Activated CD8-positive, alpha-beta memory T cell treated with anti-CD3 and anti-CD28 coated beads for 36 hours (primary cell): Measurements from ENCODE around the gene MPST. TPM values are rescaled to one million over a fixed set of nuclear protein-coding genes. Genes with fewer than 3 reads are reported as not detected.
"Not testable (repeated sequence)": the region's sequence is repeated elsewhere in the genome, so short reads cannot be mapped to it uniquely, and the experiment has no call there.

ENCODE experiments used
- CTCF ChIA-PET: fragments of 350-600 bp; sonication (Branson Sonifier 250); formaldehyde crosslinking; loops from one replicate; lab custom pipeline; 2021; ENCODE audit warnings: antibody characterized with exemption; lab: Charles Lee
- POLR2A ChIA-PET: fragments of 350-600 bp; sonication (Branson Sonifier 250); formaldehyde crosslinking; loops from one replicate; lab custom pipeline; 2021; ENCODE audit warnings: antibody characterized with exemption; lab: Charles Lee
- total RNA-seq, 2 experiments: library from RNA; stranded (reverse); gene quantifications; one replicate each; pipeline ENCODE4 v1.2.3, GENCODE V29; 2021

The MPST gene
- 10 to 100 TPM; 20.6 to 20.9 TPM for total RNA-seq

DNA sequence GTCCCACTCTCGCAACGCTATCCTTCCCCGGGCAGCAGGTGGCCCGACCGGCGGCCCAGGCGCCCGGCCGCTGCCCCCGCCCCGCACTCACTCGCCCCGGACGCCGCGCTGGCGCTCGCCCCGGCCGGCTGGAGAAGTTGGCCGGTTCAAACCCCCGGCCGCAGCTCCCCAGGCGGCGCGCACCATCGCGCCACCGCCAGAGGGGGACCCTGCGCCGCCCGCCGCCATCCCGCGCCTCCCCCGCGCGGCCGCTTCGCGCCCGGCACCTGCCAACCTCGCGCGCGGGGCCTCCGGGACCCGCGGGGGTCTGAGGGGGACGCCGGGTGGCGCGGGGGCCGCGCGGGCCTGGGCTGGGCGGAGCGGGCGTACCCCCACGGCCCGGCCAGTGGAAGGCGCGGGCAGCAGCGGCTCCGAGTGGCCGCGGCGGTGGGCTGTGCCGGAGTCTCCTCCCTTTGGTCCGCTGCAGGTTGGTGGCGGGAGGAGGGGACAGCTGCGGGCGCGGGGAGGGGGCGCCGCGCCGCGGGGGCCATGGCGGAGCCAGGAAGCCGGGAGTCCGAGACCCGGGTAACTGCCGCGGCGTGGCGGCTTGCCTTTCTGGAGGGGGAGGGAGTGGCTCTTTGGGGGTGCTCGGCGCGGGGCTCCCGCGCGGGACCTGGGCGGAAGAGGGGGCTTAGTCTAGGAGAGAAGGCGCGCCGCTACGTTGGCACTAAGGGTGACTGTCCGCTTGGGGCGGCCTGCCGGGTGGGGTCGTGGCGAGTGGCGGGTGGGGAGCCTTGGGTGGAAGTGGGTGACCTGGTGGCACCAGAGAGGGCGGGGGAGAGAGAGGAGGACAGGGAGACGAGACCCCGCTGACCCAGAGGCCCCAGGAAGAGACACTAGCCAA lies at the start of gene MPST, which contains the start of gene TST:
Gene MPST, plus strand, starts transcription at position 434 of the 883 bp plus-strand sequence. Its CDS starts 95 bp downstream, at position 529.
Gene TST, minus strand, starts transcription at position 139 of the 883 bp plus-strand sequence. CDS start 715 bp downstream, outside the sequence.
- ChIA-PET POLR2A (interaction anchor here (0.7 to 1.0 kb wide), 2 partner anchors 42 to 466 kb away, joined by 3 read pairs; no protein-coding TSS in a partner anchor), CTCF (interaction anchor here (0.7 to 4.2 kb wide), 8 partner anchors 20 to 180 kb away, joined by 3 to 16 read pairs (median 4); no protein-coding TSS in a partner anchor)

DNA sequence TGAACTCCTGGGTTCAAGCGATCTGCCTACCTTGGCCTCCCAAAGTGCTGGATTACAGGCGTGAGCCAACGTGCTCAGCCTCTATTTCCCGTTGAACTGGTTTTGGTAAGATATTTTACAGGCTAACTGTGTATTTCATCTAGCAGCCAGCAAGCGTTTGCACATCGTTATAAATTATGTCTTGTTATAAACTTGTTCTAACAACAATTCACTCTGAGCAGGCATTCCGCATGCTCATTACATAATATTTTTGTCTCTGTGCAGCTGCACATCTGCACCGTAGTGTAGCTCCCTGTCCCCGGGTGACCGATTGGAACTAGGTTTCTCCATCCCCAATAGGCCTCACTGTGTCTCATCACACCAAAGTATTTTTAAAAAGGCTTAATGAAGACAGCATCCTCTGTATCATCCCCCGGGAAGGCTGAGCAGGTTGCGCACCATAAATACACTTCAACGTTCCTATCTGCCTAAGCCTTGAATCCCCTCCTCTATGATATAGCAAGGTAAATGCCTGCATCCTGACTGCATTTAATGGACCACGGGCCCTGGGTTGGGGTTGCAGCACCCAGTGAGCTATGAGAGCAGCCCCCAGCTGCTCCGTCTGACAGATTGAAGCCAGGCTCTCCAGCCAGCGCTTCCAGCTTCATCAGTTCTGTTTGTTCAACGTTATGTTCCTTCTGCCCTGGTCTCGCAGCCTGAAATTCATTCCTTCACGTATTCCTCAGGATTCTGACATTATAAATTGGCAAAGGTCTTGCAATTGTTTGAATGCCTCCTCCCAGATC lies 48.0 kb upstream of the MPST start:
- ChIA-PET POLR2A (no interaction called here), CTCF (interaction anchor here (1.2 kb wide), 1 partner anchor 114 kb away, joined by 3 read pairs; no protein-coding TSS in a partner anchor)

DNA sequence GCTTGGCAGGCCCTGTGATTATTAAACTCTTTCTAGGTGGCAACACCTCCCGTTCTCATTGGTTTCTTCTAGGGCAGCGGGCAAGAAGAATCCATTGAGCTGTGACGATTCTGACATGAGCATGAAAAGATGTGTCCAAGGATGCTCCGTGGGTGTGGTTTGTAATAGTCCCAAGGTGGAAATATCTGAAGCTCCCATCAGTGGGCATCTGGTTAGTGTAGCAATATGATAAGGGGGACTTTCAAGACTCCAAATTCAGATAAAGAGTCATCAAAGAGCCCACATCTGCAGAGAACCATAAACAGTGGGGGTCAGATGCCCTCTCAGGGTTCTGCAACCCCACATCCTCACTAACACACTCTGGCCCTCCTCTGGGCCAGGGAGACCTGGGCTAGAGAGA lies 42.9 kb upstream of the MPST start:
- ChIA-PET CTCF (interaction anchor here (0.9 to 3.5 kb wide), 17 partner anchors 9 to 221 kb away, joined by 3 to 38 read pairs (median 5); partner anchors contain the start of genes IFT27 and NCF4), POLR2A (interaction anchor here (1.1 kb wide), 1 partner anchor 115 kb away, joined by 4 read pairs; no protein-coding TSS in a partner anchor)

DNA sequence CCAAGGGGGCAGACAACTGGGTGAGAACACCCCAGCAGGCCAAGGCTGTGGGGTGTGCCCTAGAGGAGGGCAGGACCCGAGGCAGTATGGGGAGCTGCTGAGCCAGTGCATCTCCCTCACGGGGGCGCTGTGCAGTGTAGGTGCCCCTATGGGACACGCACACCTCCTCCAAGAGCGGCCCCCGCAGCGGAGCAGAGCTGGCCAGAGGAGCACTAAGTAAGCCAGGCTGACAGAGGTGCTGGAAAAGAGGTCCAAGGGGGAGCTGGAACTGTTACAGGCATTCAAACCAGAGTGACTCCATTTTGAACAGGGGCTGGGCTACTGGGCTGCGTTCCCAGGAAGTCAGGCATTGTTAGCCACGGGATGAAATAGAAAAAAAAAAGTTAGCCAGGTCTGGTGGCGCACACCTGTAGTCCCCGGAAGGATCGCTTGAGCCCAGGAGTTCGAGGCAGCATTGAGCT lies 42.1 kb upstream of the MPST start:
- ChIA-PET POLR2A (interaction anchor here (1.1 to 1.4 kb wide), 4 partner anchors 34 to 185 kb away, joined by 3 to 9 read pairs (median 4); no protein-coding TSS in a partner anchor), CTCF (interaction anchor here (0.7 to 3.5 kb wide), 33 partner anchors 9 to 223 kb away, joined by 3 to 38 read pairs (median 5); partner anchors contain the start of genes IFT27, NCF4 and TST)

DNA sequence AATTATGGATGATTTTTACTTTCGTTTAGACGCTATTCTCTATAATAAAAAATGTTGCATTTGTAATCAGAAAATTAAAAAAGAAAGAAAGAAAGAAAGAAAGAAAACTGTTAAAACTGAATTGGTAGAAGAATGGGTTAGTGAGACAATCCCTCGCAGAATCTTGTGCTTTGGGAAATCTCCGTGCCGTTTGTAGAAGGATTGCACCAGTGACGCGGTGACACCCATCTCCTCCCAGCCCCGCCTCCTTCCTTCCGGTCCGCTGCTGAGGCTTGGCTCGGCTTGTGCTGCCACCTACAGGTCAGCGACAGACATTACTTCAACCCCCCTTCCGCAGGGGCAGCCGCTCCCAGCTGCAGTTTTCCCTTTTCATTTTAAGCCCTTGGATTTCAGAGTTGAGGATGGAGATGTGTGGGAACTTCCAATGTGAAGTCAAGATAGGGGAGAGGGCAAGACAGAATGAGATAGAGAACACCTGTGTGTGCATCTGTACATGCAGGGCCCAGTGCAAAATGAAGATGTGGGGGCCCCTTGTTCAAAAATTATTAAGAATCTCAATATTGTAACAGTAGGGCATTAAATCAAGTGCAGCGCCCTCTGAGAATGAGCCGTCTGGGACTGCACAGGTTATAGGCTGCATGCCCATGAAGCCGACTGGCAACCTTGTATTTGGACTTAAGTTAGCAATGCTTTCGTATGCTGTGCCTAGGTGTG lies 41.4 kb upstream of the MPST start:
- CTCF ChIA-PET: interaction anchor here (0.6 to 3.5 kb wide), 33 partner anchors 9 to 223 kb away, joined by 3 to 38 read pairs (median 5); partner anchors contain the start of genes IFT27, NCF4 and TST
- POLR2A ChIA-PET: interaction anchor here (1.1 to 1.4 kb wide), 4 partner anchors 35 to 184 kb away, joined by 3 to 9 read pairs (median 4); no protein-coding TSS in a partner anchor

DNA sequence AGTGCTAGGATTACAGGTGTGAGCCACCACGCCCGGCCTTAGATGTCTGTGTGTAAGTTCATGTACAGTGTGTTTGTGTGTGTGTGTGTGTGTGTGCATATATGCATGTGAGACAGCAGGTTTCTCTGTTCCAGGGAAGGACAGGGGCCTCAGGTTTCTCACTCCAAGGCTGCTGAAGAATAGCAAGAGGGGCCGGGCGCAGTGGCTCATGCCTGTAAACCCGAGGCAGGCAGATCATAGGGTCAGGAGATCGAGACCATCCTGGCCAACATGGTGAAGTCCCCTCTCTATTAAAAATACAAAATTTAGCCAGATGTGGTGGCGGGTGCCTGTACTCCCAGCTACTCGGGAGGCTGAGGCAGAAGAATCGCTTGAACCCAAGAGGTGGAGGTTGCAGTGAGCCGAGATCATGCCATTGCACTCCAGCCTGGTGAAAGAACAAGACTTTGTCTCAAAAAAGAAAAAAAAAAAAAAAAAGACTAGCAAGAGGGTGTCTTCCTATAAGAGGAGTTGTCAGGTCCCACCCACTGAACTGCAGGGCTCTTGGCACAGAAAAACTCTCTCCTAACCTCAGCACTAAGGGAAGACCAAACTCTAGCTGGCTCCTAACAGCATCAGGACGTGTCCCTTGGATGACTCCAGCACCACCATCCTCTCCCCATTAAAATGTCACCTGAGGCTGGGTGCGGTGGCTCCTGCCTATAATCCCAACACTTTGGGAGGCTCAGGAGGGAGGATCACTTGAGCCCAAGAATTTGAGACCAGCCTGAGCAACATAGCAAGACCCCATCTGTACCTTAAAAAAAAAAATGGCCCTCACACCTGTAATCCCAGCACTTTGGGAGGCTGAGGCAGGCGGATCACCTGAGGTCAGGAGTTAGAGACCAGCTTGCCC lies 40.3 kb upstream of the MPST start:
- POLR2A ChIA-PET: interaction anchor here (0.7 kb wide), 1 partner anchor 164 kb away, joined by 5 read pairs; no protein-coding TSS in a partner anchor
- CTCF ChIA-PET: interaction anchor here (0.7 to 3.3 kb wide), 8 partner anchors 9 to 221 kb away, joined by 3 to 16 read pairs (median 6); no protein-coding TSS in a partner anchor

DNA sequence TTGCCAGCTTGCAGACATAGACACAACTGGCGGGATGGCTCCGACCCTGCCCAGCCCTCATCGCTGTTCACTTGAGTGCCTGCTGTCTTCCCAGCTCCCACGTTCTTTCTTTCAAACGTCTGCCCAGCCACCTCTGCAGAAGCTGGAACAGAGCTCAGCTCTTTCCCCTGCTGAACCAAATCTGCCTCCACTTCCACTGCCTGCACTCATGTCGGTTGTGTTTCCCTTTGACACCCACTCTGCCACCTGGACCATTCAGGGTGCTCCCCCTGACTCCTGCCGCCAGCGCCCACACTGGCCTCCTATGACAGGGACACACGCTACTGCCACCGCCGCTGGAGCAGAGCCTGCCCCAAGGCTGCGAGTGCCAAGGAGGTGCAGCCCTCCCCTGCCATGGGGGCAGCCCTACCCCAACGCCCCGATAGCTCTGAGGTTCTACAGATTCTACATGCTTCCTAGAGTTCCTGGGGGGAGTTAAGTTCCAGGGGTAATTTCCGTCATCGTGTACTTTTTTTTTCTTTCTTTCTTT lies 38.2 kb upstream of the MPST start:
- POLR2A ChIA-PET: no interaction called here
- CTCF ChIA-PET: interaction anchor here (0.7 to 1.5 kb wide), 4 partner anchors 64 to 218 kb away, joined by 3 to 5 read pairs (median 4); no protein-coding TSS in a partner anchor

DNA sequence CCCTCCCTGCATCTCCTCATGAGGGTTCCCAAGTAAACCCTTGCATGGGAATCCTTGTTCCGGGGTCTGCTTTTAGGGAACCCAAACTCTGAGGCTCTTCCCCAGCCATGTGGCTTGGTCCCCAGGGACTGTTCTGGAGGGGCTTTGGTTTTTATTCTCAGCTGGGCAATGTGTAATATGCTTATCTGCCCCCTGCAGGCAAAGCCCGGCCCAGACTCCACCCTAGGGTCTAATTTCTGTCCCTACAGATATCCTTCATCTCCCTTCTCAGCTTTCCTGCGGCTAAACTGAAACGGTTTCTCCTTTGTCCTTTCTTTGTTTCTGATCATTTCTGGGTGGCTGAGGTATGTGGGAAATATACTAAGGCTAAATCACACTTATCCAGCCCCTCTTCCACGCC lies 37.4 kb upstream of the MPST start:
- CTCF ChIA-PET: interaction anchor here (0.6 to 1.5 kb wide), 4 partner anchors 63 to 201 kb away, joined by 3 to 5 read pairs (median 4); no protein-coding TSS in a partner anchor
- POLR2A ChIA-PET: no interaction called here

DNA sequence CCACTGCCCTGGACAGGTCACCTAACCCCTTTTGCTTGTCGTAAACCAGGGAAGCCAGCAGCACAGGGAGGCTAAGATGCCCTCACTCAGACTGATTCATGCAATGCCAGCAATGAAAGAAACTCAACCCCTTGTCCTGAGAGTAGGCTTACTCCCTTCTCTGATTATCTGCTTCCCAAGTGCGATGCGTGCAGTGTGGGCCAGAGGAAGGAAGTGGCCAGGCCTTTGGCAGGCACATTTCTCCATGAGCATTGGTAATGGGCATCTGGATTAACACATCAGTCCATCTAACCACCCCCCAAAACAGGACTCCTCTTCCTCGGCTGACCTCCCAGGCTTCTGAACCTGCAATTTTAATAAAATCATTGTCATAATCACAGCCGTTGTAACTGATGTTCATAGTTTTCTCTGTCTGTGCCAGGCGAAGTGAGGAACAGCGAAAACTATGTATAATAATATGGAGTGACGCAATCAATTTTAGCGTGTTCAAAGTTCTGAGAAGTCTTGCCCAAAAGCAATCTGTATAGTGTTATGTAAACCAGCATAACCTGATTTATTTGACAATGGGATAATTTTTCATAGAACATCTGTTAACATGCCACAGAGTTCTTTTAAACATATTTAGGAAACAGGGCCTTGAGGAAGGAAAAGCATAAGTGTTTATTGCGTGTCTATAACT lies 34.2 kb upstream of the MPST start:
- ChIA-PET CTCF (interaction anchor here (1.2 kb wide), 1 partner anchor 228 kb away, joined by 3 read pairs; no protein-coding TSS in a partner anchor), POLR2A (no interaction called here)

DNA sequence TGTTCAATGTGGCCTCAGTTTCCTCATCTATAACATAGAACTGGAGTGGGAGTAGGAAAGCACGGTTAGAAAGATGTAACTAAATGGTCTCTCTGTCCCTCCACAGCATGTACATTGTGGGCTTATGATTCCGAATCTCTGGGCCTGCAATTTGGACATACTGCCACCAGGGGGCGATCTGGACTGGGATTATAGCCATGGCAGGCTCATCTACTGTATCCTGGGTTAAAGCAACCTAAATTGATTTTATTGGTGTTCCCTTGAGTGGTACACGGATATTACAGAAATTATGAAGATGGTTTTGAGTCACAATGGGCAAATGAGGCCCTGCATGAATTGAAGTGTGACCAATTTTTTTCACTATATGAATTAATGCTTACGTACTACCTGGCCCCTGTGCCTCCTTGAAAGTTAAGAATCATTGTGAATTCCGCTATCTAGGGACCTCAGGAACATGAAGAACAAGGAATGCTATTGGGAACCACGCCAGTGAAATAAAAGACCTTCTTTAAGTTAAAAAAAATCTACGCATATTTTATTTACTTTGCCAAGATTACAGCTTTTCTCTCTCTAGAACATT lies 33.2 kb upstream of the MPST start:
- ChIA-PET CTCF (interaction anchor here (0.8 to 1.5 kb wide), 5 partner anchors 9 to 211 kb away, joined by 3 to 4 read pairs (median 3); no protein-coding TSS in a partner anchor), POLR2A (no interaction called here)

DNA sequence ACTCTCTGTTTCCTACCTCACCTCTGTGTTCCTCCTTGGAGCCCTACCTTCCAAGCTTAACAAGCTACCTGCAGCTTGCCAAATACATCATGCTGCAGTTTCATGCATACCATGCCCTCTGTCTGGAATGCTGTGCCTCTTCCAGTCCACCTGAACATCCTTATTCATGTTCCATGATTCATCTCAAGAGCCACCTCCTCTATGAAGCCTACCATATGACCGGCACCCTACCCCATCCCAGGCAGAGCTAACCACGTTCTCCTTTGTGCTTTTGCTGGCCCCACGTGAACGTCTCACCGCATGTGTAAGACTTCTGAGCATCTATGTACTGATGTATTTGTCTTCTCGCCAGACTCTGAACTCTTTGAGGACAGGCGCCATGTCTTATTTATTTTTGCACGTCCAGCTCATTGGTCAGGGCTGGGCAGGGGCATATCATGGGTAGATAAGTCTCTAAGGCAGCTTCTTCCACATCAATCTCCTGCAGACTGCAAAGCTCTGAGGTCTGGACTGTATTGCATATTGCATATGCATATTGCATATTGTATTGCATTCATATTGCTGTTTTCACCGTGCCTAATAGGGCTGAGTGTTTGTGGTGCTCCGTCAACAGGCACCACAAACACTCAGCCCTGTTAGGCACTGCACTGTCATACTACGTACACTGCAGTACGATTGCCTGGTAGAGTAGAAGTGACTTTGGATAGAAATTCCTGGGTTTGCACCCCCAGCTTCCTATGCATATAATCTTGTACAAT lies 31.3 kb upstream of the MPST start:
- CTCF ChIA-PET: interaction anchor here (0.8 to 1.3 kb wide), 3 partner anchors 10 to 212 kb away, joined by 3 to 4 read pairs (median 4); no protein-coding TSS in a partner anchor
- POLR2A ChIA-PET: no interaction called here

DNA sequence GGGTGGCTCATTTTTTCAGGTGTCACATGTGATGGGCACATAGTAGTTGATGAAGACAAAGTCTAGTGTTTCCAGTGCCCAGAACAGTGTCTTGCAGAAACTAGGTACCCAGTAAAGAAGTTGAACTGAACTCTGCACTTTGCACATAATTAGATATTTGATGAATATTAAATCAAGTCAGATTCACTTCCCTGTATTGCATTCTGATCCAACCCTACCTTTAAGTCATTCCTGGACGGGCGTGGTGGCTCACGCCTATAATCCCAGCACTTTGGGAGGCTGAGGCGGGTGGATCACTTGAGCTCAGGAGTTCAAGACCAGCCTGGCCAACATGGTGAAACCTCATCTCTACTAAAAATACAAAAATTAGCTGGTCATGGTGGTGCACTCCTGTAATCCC lies 30.5 kb upstream of the MPST start:
- POLR2A ChIA-PET: not testable (repeated sequence)
- CTCF ChIA-PET: interaction anchor here (1.3 kb wide), 1 partner anchor 11 kb away, joined by 4 read pairs; no protein-coding TSS in a partner anchor

DNA sequence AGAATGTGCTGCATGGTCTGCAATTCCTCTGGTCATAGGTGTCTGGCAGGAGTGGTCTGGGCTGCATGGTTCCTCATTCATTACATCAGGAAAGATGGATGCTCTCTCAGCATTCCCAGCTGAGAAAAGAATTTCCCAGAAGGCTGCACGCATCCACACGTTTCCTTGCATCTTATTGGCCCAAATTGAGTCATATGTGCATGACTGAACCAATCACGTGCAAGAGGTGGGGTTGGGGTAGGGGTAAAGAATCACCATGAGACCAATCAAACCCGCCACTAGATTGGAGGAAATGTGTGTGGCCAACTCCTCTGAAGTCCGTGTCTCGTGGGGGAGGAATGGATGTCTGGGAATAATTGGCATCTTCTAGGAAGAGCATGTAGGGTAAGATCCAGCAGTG lies 29.1 kb upstream of the MPST start:
- CTCF ChIA-PET: no interaction called here
- POLR2A ChIA-PET: no interaction called here

DNA sequence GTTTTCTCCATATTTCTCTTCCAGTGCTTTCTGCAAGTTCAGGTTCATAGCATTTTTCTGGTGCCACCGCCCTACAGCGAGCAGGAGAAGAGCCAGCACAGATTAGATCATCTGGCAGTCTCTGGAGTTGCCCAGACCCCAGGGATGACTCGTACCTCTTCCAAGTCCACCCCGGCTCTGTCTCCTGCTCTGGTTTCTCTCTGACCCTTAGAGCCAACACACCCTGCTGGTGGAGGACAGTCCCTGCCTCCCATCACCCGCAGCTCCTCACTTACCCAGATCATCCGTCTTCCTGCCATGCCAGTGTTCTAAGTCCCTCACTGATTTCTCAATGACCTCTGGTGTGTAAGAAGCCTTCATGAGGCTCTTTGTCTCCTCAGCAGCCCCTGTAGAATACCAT lies 28.3 kb upstream of the MPST start:
- POLR2A ChIA-PET: no interaction called here
- CTCF ChIA-PET: no interaction called here

DNA sequence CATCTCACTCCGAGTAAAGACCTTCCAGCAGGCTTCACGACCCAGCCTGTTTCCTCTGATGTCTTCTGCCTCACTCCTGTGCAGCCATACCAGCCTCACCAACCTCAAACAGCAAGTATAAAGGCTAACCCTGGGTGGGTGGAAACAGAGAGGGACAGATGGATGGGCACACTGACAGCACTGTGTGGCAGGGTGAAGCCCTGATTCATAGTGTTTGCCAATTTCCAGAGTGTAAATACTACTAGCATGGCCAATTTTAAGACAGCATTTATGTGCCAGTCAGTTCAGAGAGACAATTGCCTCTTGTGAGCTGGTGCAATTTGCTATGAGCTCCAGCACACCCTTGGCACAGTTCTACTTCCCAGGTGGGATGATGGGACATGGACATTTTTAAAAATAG lies 21.8 kb upstream of the MPST start:
- ChIA-PET CTCF (interaction anchor here (1.3 to 1.5 kb wide), 2 partner anchors 10 to 11 kb away, joined by 4 read pairs; no protein-coding TSS in a partner anchor), POLR2A (no interaction called here)
